HepG2 (cell line): Measurements from ENCODE around the gene WDR6. TPM values are rescaled to one million over a fixed set of nuclear protein-coding genes. Genes with fewer than 3 reads are reported as not detected.

Experiments
- CREM ChIP-seq, 2 experiments: sonication (generic) in 1 of 2; formaldehyde crosslinking in 1 of 2; IDR thresholded peaks; 2 replicates each; pipeline versions ENCODE4 v1.4.0 to v1.6.1; 2016 to 2020; ENCODE audit warnings: antibody characterized with exemption in 1 of 2, mild to moderate bottlenecking in 1 of 2, missing genetic modification reagents in 1 of 2
- E2F1 ChIP-seq: sonication (generic); formaldehyde crosslinking; IDR thresholded peaks from 2 replicates; pipeline ENCODE4 v1.5.0; 2020; ENCODE audit warnings: missing genetic modification reagents
- ELF4 ChIP-seq: sonication (generic); formaldehyde crosslinking; IDR thresholded peaks from 2 replicates; pipeline ENCODE4 v1.5.0; 2020; ENCODE audit warnings: missing genetic modification reagents, mild to moderate bottlenecking, moderate library complexity, borderline replicate concordance
- FOXK1 ChIP-seq: sonication (generic); formaldehyde crosslinking; IDR thresholded peaks from 2 replicates; pipeline ENCODE4 v1.4.0; 2020; ENCODE audit warnings: low read depth, missing genetic modification reagents, borderline replicate concordance
- MAFK ChIP-seq, 2 experiments: IDR thresholded peaks in 1 of 2; conservative IDR thresholded peaks in 1 of 2; 2 replicates each; pipeline ENCODE4 v1.6.1; 2011; ENCODE audit warnings: improper control_type of control experiment in 2 of 2, low read length in 2 of 2
- NCOA1 ChIP-seq: sonication (generic); formaldehyde crosslinking; IDR thresholded peaks from 2 replicates; pipeline ENCODE4 v1.9.0; 2021; ENCODE audit warnings: missing genetic modification reagents
- NFIB ChIP-seq: sonication (generic); formaldehyde crosslinking; IDR thresholded peaks from 2 replicates; pipeline ENCODE4 v1.9.0; 2021; ENCODE audit warnings: missing genetic modification reagents, mild to moderate bottlenecking, borderline replicate concordance
- PAXIP1 ChIP-seq: sonication (generic); formaldehyde crosslinking; conservative IDR thresholded peaks from 2 replicates; pipeline ENCODE4 v1.4.0; 2020; ENCODE audit warnings: mild to moderate bottlenecking, missing genetic modification reagents, moderate library complexity
- POLR2G ChIP-seq: fragments of 200-400 bp; formaldehyde crosslinking; IDR thresholded peaks from 2 replicates; pipeline ENCODE4 v1.6.1; 2018; ENCODE audit warnings: mild to moderate bottlenecking, low read depth, low read length, moderate library complexity
- PREB ChIP-seq: sonication (generic); formaldehyde crosslinking; IDR thresholded peaks from 2 replicates; pipeline ENCODE4 v1.4.0; 2020; ENCODE audit warnings: missing genetic modification reagents
- RAD21 ChIP-seq: fragments of 450-650 bp; formaldehyde crosslinking; IDR thresholded peaks from 2 replicates; pipeline ENCODE4 v1.5.0; 2020; ENCODE audit warnings: mild to moderate bottlenecking
- REPIN1 ChIP-seq: sonication (generic); formaldehyde crosslinking; IDR thresholded peaks from 2 replicates; pipeline ENCODE4 v1.8.0; 2022; ENCODE audit warnings: missing genetic modification reagents, low read depth, mild to moderate bottlenecking, borderline replicate concordance
- RFX3 ChIP-seq: IDR thresholded peaks from 2 replicates; pipeline ENCODE4 v1.6.1; 2016; ENCODE audit warnings: missing biosample characterization, missing genetic modification reagents
- SOX5 ChIP-seq: IDR thresholded peaks from 2 replicates; pipeline ENCODE4 v1.6.1; 2016; ENCODE audit warnings: borderline replicate concordance
- SRSF4 ChIP-seq: fragments of 200-400 bp; formaldehyde crosslinking; IDR thresholded peaks from one replicate; pipeline ENCODE4 v1.6.1; 2018; ENCODE audit warnings: mild to moderate bottlenecking, low read depth, low read length, moderate library complexity; ENCODE audit not compliant: poor library complexity, severe bottlenecking
- TARDBP ChIP-seq: sonication (generic); formaldehyde crosslinking; IDR thresholded peaks from 2 replicates; pipeline ENCODE4 v1.8.0; 2022; ENCODE audit warnings: mild to moderate bottlenecking, missing genetic modification reagents
- ZBTB20 ChIP-seq: sonication (generic); formaldehyde crosslinking; IDR thresholded peaks from 2 replicates; pipeline ENCODE4 v1.8.1; 2023; ENCODE audit warnings: missing genetic modification reagents, low read depth, mild to moderate bottlenecking, borderline replicate concordance
- ZFP37 ChIP-seq: sonication (generic); formaldehyde crosslinking; IDR thresholded peaks from 2 replicates; pipeline ENCODE4 v1.4.0; 2020; ENCODE audit warnings: missing genetic modification reagents, borderline replicate concordance
- ZNF496 ChIP-seq: sonication (generic); formaldehyde crosslinking; IDR thresholded peaks from 2 replicates; pipeline ENCODE4 v1.8.1; 2023; ENCODE audit warnings: mild to moderate bottlenecking, moderate library complexity, missing genetic modification reagents; ENCODE audit not compliant: insufficient replicate concordance
- ZNF850 ChIP-seq: sonication (generic); formaldehyde crosslinking; conservative IDR thresholded peaks from 2 replicates; pipeline ENCODE4 v1.9.0; 2021; ENCODE audit warnings: mild to moderate bottlenecking, missing genetic modification reagents
- polyA plus RNA-seq, 8 experiments: library from polyadenylated mRNA; depleted of rRNA in 3 of 8; stranded (reverse) in 7 of 8; unstranded in 1 of 8; fragments of >200 nt; fragmentation: Illumina TruSeq in 4 of 8; extraction: Trizol in 4 of 8; gene quantifications; 2 replicates each; pipeline versions ENCODE4 v1.2.1 to v1.2.3, GENCODE V29; 2011 to 2016; ENCODE audit warnings: low read depth in 4 of 8, missing spikeins in 1 of 8, mixed read lengths in 1 of 8; ENCODE audit not compliant: insufficient read depth in 1 of 8
- total RNA-seq, 5 experiments: library from RNA; depleted of rRNA; stranded (reverse); fragments of >200 nt; fragmentation: Illumina TruSeq; extraction: Trizol; gene quantifications; 2 replicates each; pipeline ENCODE4 v1.2.3, GENCODE V29; 2016; ENCODE audit warnings: low read depth in 1 of 5
- TF ChIP-seq, protein P1 (sequence below): sonication (generic); formaldehyde crosslinking; IDR thresholded peaks from 2 replicates; pipeline ENCODE4 v1.4.0; 2020; ENCODE audit warnings: missing genetic modification reagents

The WDR6 gene
- total and polyA plus RNA-seq, 2 of the 13 experiments (the other 11 are each of a cell fraction or from before 2014, with no cell fraction given): 73.4 to 139 TPM

- TF ChIP-seq PAXIP1 (CRISPR knock-in tag): peak; percentile 42; the same call in 1 of the 2 replicates
- TF ChIP-seq FOXK1: peak; percentile 52; the same call in 1 of the 2 replicates
- peak; percentile 97 for TF ChIP-seq POLR2G
- TF ChIP-seq REPIN1: no peak; the same call in 1 of the 2 replicates
- TF ChIP-seq, protein P1, sequence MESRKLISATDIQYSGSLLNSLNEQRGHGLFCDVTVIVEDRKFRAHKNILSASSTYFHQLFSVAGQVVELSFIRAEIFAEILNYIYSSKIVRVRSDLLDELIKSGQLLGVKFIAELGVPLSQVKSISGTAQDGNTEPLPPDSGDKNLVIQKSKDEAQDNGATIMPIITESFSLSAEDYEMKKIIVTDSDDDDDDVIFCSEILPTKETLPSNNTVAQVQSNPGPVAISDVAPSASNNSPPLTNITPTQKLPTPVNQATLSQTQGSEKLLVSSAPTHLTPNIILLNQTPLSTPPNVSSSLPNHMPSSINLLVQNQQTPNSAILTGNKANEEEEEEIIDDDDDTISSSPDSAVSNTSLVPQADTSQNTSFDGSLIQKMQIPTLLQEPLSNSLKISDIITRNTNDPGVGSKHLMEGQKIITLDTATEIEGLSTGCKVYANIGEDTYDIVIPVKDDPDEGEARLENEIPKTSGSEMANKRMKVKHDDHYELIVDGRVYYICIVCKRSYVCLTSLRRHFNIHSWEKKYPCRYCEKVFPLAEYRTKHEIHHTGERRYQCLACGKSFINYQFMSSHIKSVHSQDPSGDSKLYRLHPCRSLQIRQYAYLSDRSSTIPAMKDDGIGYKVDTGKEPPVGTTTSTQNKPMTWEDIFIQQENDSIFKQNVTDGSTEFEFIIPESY: no peak
- no peak for TF ChIP-seq MAFK (conservative IDR thresholded peaks at IDR 0.05 in 1 of 2, IDR thresholded peaks at IDR 0.05 in 1 of 2; ENCODE audit: low read length in 2 of 2)
- TF ChIP-seq SOX5: peak; percentile 50
- peak; percentile 48 for TF ChIP-seq CREM (IDR thresholded peaks at IDR 0.05)
- no peak for TF ChIP-seq CREM (CRISPR knock-in tag; IDR thresholded peaks at IDR 0.05)
- peak; percentile 73; the same call in 1 of the 2 replicates for TF ChIP-seq TARDBP
- no peak; the same call in 1 of the 2 replicates for TF ChIP-seq RAD21 (CRISPR knock-in tag)
- peak; percentile 88 for TF ChIP-seq E2F1 (CRISPR knock-in tag)
- TF ChIP-seq ZBTB20 (CRISPR knock-in tag): peak; percentile 86; the same call in 1 of the 2 replicates
- TF ChIP-seq NFIB: no peak
- TF ChIP-seq ELF4 (CRISPR knock-in tag): no peak
- TF ChIP-seq ZNF496 (CRISPR knock-in tag): no peak
- TF ChIP-seq NCOA1 (CRISPR knock-in tag): no peak; the same call in 1 of the 2 replicates
- TF ChIP-seq ZFP37 (CRISPR knock-in tag): no peak
- no peak for TF ChIP-seq ZNF850 (CRISPR knock-in tag)
- TF ChIP-seq RFX3 (CRISPR knock-in tag): no peak
- no peak for TF ChIP-seq SRSF4
- no peak for TF ChIP-seq PREB (CRISPR knock-in tag)
Measured at GRCh38 chr3:49007068-49007770, at the start of gene WDR6 (continued).
